Activated CD4-positive, alpha-beta memory T cell treated with anti-CD3 and anti-CD28 coated beads, Interleukin-2, amount 10 ng/mL, durations not matched to agents 7 days and 5 days (primary cell): Measurements from ENCODE around the gene HLTF. TPM values are rescaled to one million over a fixed set of nuclear protein-coding genes. Genes with fewer than 3 reads are reported as not detected.
A peak's percentile ranks its signal among the peaks of the same experiment; 100 is the strongest.

ENCODE experiments used
- CTCF ChIA-PET: fragments of 350-600 bp; sonication (Branson Sonifier 250); formaldehyde crosslinking; loops from one replicate; lab custom pipeline; 2021; ENCODE audit warnings: antibody characterized with exemption, inconsistent platforms; lab: Charles Lee
- POLR2A ChIA-PET: fragments of 350-600 bp; sonication (Branson Sonifier 250); formaldehyde crosslinking; loops from one replicate; lab custom pipeline; 2021; ENCODE audit warnings: antibody characterized with exemption; lab: Charles Lee
- DNase-seq: peaks from one replicate; pipeline ENCODE4 v3.0.0-alpha.2; 2020
- H3K27ac Mint-ChIP-seq: one replicate; pipeline ENCODE4 v1.8.0; 2021; ENCODE audit warnings: mild to moderate bottlenecking, mixed read lengths
- H3K27me3 Mint-ChIP-seq: one replicate; pipeline ENCODE4 v1.8.0; 2021; ENCODE audit warnings: mixed read lengths
- H3K36me3 Mint-ChIP-seq: one replicate; pipeline ENCODE4 v1.8.0; 2021; ENCODE audit warnings: low read depth, mixed read lengths
- H3K4me1 Mint-ChIP-seq: one replicate; pipeline ENCODE4 v1.8.0; 2021; ENCODE audit warnings: mixed read lengths
- H3K4me3 Mint-ChIP-seq: one replicate; pipeline ENCODE4 v1.8.0; 2021; ENCODE audit warnings: mild to moderate bottlenecking, mixed read lengths
- H3K9me3 Mint-ChIP-seq: one replicate; pipeline ENCODE4 v1.8.0; 2021; ENCODE audit warnings: mixed read lengths
- total RNA-seq, 2 experiments: library from RNA; stranded (reverse); gene quantifications; one replicate each; pipeline ENCODE4 v1.2.3, GENCODE V29; 2021

The HLTF gene
- total RNA-seq, result 10 to 100 TPM; 22.2 to 24.5 TPM

- DNase-seq, result peak; percentile 90
- Mint-ChIP-seq H3K36me3 (peaks cover 8% of the 10 kb centered on the region), H3K4me3 (peak within 1 kb of the TSS; percentile 90), H3K4me1 (peaks cover 27% of the 10 kb centered on the region), H3K27ac (peak within 1 kb of the TSS; percentile 72), H3K9me3 (no peaks in the 10 kb centered on the region), H3K27me3 (no peaks in the 10 kb centered on the region)
- ChIA-PET CTCF (interaction anchor here (0.7 to 1.0 kb wide), 2 partner anchors 131 to 133 kb away, joined by 3 read pairs; no protein-coding TSS in a partner anchor), POLR2A (interaction anchor here (0.9 to 1.6 kb wide), 4 partner anchors 44 to 94 kb away, joined by 3 to 7 read pairs (median 6); partner anchors contain the start of gene GYG1)
Observed at GRCh38 chr3:149086232-149086988, at the start of gene HLTF. HLTF (minus strand) TSS chr3:149086533; CDS start chr3:149086336, 197 bp downstream.

GRCh38 chr3:149134575-149134974 is 48.2 kb upstream of the HLTF start:
- Mint-ChIP-seq H3K27ac (no peak overlapping the region), H3K4me3 (no peak overlapping the region), H3K27me3 (no peaks in the 10 kb centered on the region), H3K36me3 (peaks cover 14% of the 10 kb centered on the region), H3K4me1 (peaks cover 28% of the 10 kb centered on the region), H3K9me3 (no peaks in the 10 kb centered on the region)
- no peak for DNase-seq
- POLR2A ChIA-PET, result no interaction called here
- CTCF ChIA-PET, result no interaction called here

GRCh38 chr3:149131589-149131988 is 45.3 kb upstream of the HLTF start:
- CTCF ChIA-PET, result interaction anchor here (3.8 kb wide), 1 partner anchor 11 kb away, joined by 27 read pairs; no protein-coding TSS in a partner anchor
- POLR2A ChIA-PET, result interaction anchor here (0.6 to 0.8 kb wide), 2 partner anchors 9 to 11 kb away, joined by 3 to 4 read pairs; no protein-coding TSS in a partner anchor
- peak overlapping the region; percentile 56 for H3K4me3 Mint-ChIP-seq
- H3K27ac Mint-ChIP-seq, result no peak overlapping the region
- peaks cover 6% of the 10 kb centered on the region for H3K27me3 Mint-ChIP-seq
- H3K4me1 Mint-ChIP-seq, result peaks cover 36% of the 10 kb centered on the region
- H3K36me3 Mint-ChIP-seq, result peaks cover 14% of the 10 kb centered on the region
- no peaks in the 10 kb centered on the region for H3K9me3 Mint-ChIP-seq
- no peak for DNase-seq

- H3K4me1 Mint-ChIP-seq, result peaks cover 36% of the 10 kb centered on the region
- ChIA-PET POLR2A (interaction anchor here (0.7 to 2.2 kb wide), 19 partner anchors 8 to 529 kb away, joined by 3 to 20 read pairs (median 3); partner anchors contain the start of genes GYG1, HLTF and WWTR1), CTCF (interaction anchor here (0.6 to 3.8 kb wide), 8 partner anchors 9 to 179 kb away, joined by 3 to 27 read pairs (median 4); no protein-coding TSS in a partner anchor)
- H3K36me3 Mint-ChIP-seq, result peaks cover 14% of the 10 kb centered on the region
- peak within 1 kb of the TSS; percentile 93 for H3K4me3 Mint-ChIP-seq
- H3K27me3 Mint-ChIP-seq, result peaks cover 16% of the 10 kb centered on the region
- peak; percentile 89 for DNase-seq
- no peaks in the 10 kb centered on the region for H3K9me3 Mint-ChIP-seq
- H3K27ac Mint-ChIP-seq, result peak within 1 kb of the TSS; percentile 80
Observed at GRCh38 chr3:149129326-149130205, 43.2 kb upstream of the HLTF start, which contains the start of gene HPS3. HPS3 (plus strand) TSS chr3:149129638; CDS start chr3:149129724, 86 bp downstream.

GRCh38 chr3:149128821-149129220 is 42.5 kb upstream of the HLTF start:
- H3K27me3 Mint-ChIP-seq, result peaks cover 20% of the 10 kb centered on the region
- DNase-seq, result no peak
- peaks cover 36% of the 10 kb centered on the region for H3K4me1 Mint-ChIP-seq
- CTCF ChIA-PET, result interaction anchor here (1.2 to 3.8 kb wide), 2 partner anchors 9 to 18 kb away, joined by 4 to 27 read pairs; no protein-coding TSS in a partner anchor
- POLR2A ChIA-PET, result interaction anchor here (0.8 to 2.2 kb wide), 6 partner anchors 17 to 149 kb away, joined by 3 to 20 read pairs (median 3); partner anchors contain the start of gene GYG1
- peak overlapping the region; percentile 65 for H3K27ac Mint-ChIP-seq
- no peaks in the 10 kb centered on the region for H3K9me3 Mint-ChIP-seq
- H3K36me3 Mint-ChIP-seq, result peaks cover 14% of the 10 kb centered on the region
- H3K4me3 Mint-ChIP-seq, result peak overlapping the region; percentile 93

GRCh38 chr3:149122721-149123578 is 36.6 kb upstream of the HLTF start:
- no peaks in the 10 kb centered on the region for H3K4me1 Mint-ChIP-seq
- peaks cover 17% of the 10 kb centered on the region for H3K27me3 Mint-ChIP-seq
- POLR2A ChIA-PET, result no interaction called here
- H3K4me3 Mint-ChIP-seq, result no peak overlapping the region
- H3K9me3 Mint-ChIP-seq, result no peaks in the 10 kb centered on the region
- CTCF ChIA-PET, result interaction anchor here (1.0 to 5.1 kb wide), 4 partner anchors 150 to 1467 kb away, joined by 3 to 96 read pairs (median 4); no protein-coding TSS in a partner anchor
- no peak overlapping the region for H3K27ac Mint-ChIP-seq
- DNase-seq, result no peak
- no peaks in the 10 kb centered on the region for H3K36me3 Mint-ChIP-seq

GRCh38 chr3:149120051-149120972 is 34.0 kb upstream of the HLTF start:
- Mint-ChIP-seq H3K36me3 (no peaks in the 10 kb centered on the region), H3K27me3 (peaks cover 7% of the 10 kb centered on the region), H3K27ac (no peak overlapping the region), H3K4me3 (no peak overlapping the region), H3K9me3 (no peaks in the 10 kb centered on the region), H3K4me1 (no peaks in the 10 kb centered on the region)
- no peak for DNase-seq
- POLR2A ChIA-PET, result interaction anchor here (0.8 to 2.1 kb wide), 3 partner anchors 10 to 155 kb away, joined by 3 to 7 read pairs (median 3); no protein-coding TSS in a partner anchor
- CTCF ChIA-PET, result interaction anchor here (0.6 to 5.1 kb wide), 20 partner anchors 10 to 631 kb away, joined by 3 to 96 read pairs (median 4); partner anchors contain the start of genes HPS3 and TM4SF18

GRCh38 chr3:149119466-149119865 is 33.1 kb upstream of the HLTF start:
- CTCF ChIA-PET, result interaction anchor here (1.3 to 5.1 kb wide), 10 partner anchors 11 to 233 kb away, joined by 3 to 96 read pairs (median 11); partner anchors contain the start of gene HPS3
- no peaks in the 10 kb centered on the region for H3K4me1 Mint-ChIP-seq
- H3K9me3 Mint-ChIP-seq, result no peaks in the 10 kb centered on the region
- H3K27me3 Mint-ChIP-seq, result peaks cover 4% of the 10 kb centered on the region
- no peak for DNase-seq
- no peak overlapping the region for H3K4me3 Mint-ChIP-seq
- H3K27ac Mint-ChIP-seq, result no peak overlapping the region
- no peaks in the 10 kb centered on the region for H3K36me3 Mint-ChIP-seq
- POLR2A ChIA-PET, result interaction anchor here (2.1 kb wide), 1 partner anchor 156 kb away, joined by 7 read pairs; no protein-coding TSS in a partner anchor

GRCh38 chr3:149118724-149119123 is 32.4 kb upstream of the HLTF start:
- H3K4me3 Mint-ChIP-seq, result no peak overlapping the region
- H3K27ac Mint-ChIP-seq, result no peak overlapping the region
- no peaks in the 10 kb centered on the region for H3K9me3 Mint-ChIP-seq
- no peaks in the 10 kb centered on the region for H3K36me3 Mint-ChIP-seq
- no peaks in the 10 kb centered on the region for H3K27me3 Mint-ChIP-seq
- ChIA-PET CTCF (interaction anchor here (0.5 to 5.1 kb wide), 5 partner anchors 12 to 159 kb away, joined by 3 to 96 read pairs (median 17); partner anchors contain the start of gene HPS3), POLR2A (interaction anchor here (2.1 kb wide), 1 partner anchor 157 kb away, joined by 7 read pairs; no protein-coding TSS in a partner anchor)
- no peaks in the 10 kb centered on the region for H3K4me1 Mint-ChIP-seq
- no peak for DNase-seq

GRCh38 chr3:149115114-149115513 is 28.8 kb upstream of the HLTF start:
- Mint-ChIP-seq H3K36me3 (no peaks in the 10 kb centered on the region), H3K9me3 (no peaks in the 10 kb centered on the region)
- CTCF ChIA-PET, result no interaction called here

More at GRCh38 chr3:149115114-149115513, 28.8 kb upstream of the HLTF start:
- no peak overlapping the region for H3K4me3 Mint-ChIP-seq
- H3K27me3 Mint-ChIP-seq, result no peaks in the 10 kb centered on the region
- POLR2A ChIA-PET, result no interaction called here
- no peak for DNase-seq
- no peaks in the 10 kb centered on the region for H3K4me1 Mint-ChIP-seq
- H3K27ac Mint-ChIP-seq, result no peak overlapping the region
